ENCODE measurements around the gene SERINC3. TPM values are rescaled to one million over a fixed set of nuclear protein-coding genes. Genes with fewer than 3 reads are reported as not detected.

SERINC3 gene
- 139 and 154 TPM in 2 replicates for total RNA-seq

GRCh38 chr20:44521484-44522481 lies at the start of gene SERINC3:
SERINC3 (minus strand) TSS chr20:44522070; CDS start chr20:44521951, 119 bp downstream.

GRCh38 chr20:44475694-44476560 lies 45.9 kb downstream of the SERINC3 start, which contains the start of gene TTPAL:
TTPAL (plus strand) TSS chr20:44475874; CDS start chr20:44480000, 4,126 bp downstream.

Small RNA genes lying within 50 kb of the gene (small RNA-seq; reads per million reads assigned to genes)
- not detected for gene RPL37AP1

Other genes with a start within 250 kb of the SERINC3 start
- gene FITM2, start 210.9 kb downstream of the SERINC3 start, total RNA-seq: 9.8 and 10.3 TPM in 2 replicates
- gene R3HDML, start 185.0 kb downstream of the SERINC3 start, total RNA-seq: not detected in 2 replicates
- gene HNF4A, start 166.4 kb downstream of the SERINC3 start, total RNA-seq: 0.11 TPM in 1 of 2 replicates, not detected in the other
- gene TTPAL, start 46.2 kb downstream of the SERINC3 start, total RNA-seq: 18.8 and 21.3 TPM in 2 replicates
- gene PKIG, start 60.5 kb upstream of the SERINC3 start, total RNA-seq: 90.5 and 124 TPM in 2 replicates
- 7.9 and 8.4 TPM in 2 replicates for gene ADA, start 129.6 kb upstream of the SERINC3 start, total RNA-seq
- 21.1 and 76.7 TPM in 2 replicates for gene CCN5, start 193.3 kb upstream of the SERINC3 start, total RNA-seq
- gene KCNK15, start 223.8 kb upstream of the SERINC3 start, total RNA-seq: 6.8 and 28.2 TPM in 2 replicates

Data from articular chondrocyte of knee joint (primary cell).